Measurements from ENCODE around the gene KCNJ10.
A peak's percentile ranks its signal among the peaks of the same experiment; 100 is the strongest.

KCNJ10 gene

GRCh38 chr1:160098852-160099561 is 29.0 kb upstream of the KCNJ10 start:
- peak; percentile 98 for DNase-seq

DNA sequence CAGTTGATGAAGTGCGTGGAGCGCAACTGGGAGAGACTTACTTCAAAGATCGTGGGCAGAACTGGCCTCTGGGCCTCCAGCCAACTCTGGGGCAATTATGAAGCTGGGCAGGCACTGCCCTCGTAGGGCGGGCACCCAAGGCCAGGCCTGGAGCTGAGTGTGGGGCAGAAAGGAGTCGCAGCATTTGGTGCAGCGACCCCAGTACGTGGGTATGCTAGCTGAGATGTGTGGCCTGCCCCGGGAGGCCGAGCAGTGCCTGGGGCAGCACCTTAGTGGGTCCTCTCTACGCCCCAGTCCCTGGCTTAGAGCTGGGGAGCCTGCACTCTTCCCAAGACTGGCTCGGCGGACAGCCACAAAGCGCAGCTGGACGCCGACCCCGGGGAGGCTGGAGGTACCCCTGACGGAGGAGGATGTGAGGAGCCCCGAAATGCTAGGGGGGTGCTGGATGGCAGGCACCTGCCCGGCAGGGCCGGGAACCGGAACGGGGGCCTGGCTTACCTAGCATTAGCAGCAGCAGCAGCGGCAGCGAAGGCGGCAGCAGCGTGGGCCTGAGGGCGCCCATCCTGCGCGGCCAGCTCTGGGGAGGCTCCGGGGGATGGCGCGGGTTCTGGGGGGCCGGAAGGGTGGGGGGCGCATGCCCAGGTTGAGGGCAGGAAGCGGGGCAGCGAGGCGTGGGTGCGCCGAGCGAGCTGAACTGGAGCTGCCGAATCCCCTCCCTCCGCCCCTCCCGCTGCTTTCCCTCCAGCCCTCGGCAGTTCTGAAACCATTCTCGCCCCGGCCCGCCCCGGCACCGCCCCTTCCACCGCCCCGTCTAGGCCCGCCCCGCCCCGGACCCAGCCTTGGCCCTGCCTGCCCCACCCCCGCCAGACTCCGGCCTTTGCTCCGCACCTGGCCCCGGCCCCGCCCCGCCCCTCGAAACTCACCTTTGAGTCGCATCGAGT is 28.2 kb upstream of the KCNJ10 start, which contains the start of gene IGSF8:
Gene IGSF8 (minus strand): TSS at position 709 of the 941 bp plus-strand sequence. CDS start 147 bp downstream, at position 562.
- peak; percentile 93 for DNase-seq

GRCh38 chr1:160097151-160097910 is 27.4 kb upstream of the KCNJ10 start:
- DNase-seq = no peak

- DNase-seq = no peak
Measured at GRCh38 chr1:160096274-160097116, 26.5 kb upstream of the KCNJ10 start.

- DNase-seq = no peak
Measured at GRCh38 chr1:160095382-160096105, 25.6 kb upstream of the KCNJ10 start.

DNA sequence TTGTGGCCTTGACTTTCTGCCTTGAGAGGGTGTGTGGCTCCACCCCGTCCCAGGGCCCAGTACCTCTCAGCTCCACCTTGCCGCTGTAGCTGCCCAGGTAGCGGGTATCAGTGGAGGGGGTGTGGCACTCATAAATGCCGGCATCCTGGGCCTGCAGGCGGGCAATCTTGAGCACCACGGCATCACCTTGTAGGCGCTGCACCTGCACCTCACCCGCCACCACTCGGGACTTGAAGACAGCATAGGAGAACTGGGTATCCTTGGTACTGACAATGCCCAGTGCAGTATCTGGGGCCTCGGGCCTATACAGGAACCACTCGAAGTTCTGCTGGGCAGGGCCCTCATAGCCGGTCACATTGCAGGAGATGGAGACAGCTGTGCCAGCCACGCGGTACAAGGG is 24.8 kb upstream of the KCNJ10 start:
- DNase-seq = no peak

DNA sequence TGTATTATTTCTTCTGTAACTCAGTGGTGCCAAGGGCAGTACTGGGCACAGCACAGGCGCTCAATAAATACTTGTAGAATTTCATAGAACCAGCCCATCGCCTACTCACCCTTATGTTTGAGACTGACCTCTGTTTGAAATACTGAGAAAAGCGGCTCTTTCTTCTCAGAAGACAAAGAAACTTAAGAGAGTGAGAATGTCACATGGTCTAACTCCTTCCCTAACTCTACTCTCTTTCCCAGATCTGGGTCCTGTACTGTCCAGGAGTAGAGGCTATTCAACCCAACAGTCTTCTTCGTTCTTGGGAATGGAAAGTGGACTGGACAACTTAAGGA is 24.3 kb upstream of the KCNJ10 start:
- DNase-seq = no peak

GRCh38 chr1:160093624-160094290 is 23.8 kb upstream of the KCNJ10 start:
- DNase-seq = no peak

GRCh38 chr1:160093069-160093395 is 23.1 kb upstream of the KCNJ10 start:
- DNase-seq = no peak

GRCh38 chr1:160092366-160093068 is 22.6 kb upstream of the KCNJ10 start:
- no peak for DNase-seq

DNA sequence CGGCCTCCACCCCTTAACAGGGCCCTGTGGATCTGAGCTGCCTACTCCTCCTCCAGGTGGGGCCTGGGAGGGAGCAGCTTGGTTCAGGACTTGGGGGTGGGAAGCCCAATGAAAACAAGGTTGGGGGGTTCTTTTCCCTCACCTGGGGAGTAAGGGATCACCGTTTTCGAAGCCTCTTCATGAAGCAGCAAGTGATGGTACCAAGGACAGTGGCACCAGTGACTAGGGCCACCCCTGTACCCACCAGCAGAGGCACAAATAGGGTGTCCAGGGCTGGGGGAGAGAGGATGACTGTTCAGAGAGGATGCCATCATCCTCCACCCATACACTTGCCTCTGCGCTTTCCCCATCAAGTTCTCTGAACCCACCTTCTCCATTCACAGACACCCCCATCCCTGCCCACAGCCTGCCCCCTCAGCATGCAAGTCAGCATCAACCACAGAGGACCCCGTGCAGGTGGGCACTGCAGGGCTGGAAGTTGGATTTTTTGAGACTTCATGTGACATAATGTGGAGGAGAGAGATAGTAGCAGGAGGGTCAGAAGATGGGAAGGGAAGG is 21.8 kb upstream of the KCNJ10 start:
- no peak for DNase-seq

GRCh38 chr1:160090760-160091159 is 20.8 kb upstream of the KCNJ10 start:
- no peak for DNase-seq

DNA sequence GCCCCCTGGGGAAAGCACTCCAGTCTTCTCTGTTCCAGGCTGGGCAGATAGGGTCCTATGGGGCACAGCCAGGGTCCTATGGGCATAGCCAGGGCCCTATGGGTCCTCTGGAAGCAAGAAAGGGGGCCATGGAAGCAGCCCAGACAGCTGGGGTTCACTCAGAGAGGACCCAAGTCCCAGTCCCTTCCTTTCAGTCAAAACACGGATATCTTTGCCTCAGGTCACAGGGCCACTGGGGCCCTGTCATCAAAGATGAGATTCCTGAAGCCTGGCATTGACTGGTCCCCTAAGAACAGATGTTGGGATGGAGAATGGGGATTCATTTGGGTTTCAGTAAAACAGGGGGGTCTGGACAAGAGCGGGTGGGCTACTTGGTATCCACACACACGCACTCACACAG is 19.9 kb upstream of the KCNJ10 start:
- DNase-seq = no peak

GRCh38 chr1:160087118-160087662 is 17.2 kb upstream of the KCNJ10 start:
- no peak for DNase-seq

DNA sequence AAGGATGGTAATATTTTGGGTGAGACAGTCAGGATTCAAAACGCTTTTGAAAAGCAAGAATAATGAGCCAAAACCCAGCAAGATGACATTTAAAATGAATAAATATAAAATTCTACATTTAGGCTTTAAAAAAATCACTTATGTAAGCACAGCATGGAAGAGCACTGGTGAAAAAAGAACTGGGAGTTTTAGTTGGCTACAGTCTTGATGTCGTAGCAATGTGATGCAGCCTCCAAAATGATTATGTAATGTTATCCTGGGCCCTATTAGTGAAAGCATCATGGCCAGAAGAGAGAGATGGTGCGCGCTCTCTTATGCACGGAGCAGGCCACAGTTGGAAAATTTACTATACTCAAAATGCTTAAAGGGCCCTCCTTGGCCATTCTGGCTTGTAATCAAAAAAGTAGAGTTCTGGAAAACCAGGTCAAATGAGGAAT is 16.5 kb upstream of the KCNJ10 start:
- DNase-seq = no peak

- peak; percentile 87 for DNase-seq
Measured at GRCh38 chr1:160085686-160086455, 15.9 kb upstream of the KCNJ10 start.

DNA sequence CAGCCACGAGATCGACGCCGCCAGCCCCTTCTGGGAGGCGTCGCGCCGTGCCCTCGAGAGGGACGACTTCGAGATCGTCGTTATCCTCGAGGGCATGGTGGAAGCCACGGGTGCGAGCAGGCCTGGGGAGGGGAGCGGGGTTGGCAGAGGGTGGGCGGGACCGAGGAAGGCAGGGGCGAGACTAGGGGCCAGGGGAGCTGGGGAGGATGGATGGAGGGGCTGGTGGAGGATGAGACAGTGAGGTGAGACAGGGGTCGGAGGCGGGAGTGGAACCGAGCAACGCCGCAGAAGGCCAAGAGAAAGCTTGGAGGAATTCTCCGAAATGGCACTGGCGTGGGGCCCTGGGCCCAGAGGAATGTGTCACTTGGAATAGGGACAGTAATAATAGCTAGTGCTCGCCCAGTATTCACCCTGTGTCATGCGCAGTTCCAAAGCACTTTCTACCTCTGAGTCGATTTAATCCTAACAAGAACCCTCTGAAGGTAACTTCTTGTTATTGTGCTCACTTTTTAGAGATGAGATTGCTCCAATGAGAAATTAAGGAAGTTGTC is 14.9 kb upstream of the KCNJ10 start:
- DNase-seq = no peak

- no peak for DNase-seq
Measured at GRCh38 chr1:160083968-160084770, 14.2 kb upstream of the KCNJ10 start.
